Stimulated activated CD8-positive, alpha-beta memory T cell treated with anti-CD3 and anti-CD28 coated beads, Interleukin-12 subunit alpha, Interleukin-12 subunit beta, amount 100 ng/mL, for 1 hour (primary cell): Measurements from ENCODE around the gene AQP12A.
"Not testable (repeated sequence)": the region's sequence is repeated elsewhere in the genome, so short reads cannot be mapped to it uniquely, and the experiment has no call there.

Source experiments
- DNase-seq: peaks from one replicate; pipeline ENCODE4 v3.0.0-alpha.2; 2020; ENCODE audit warnings: low read depth

Gene AQP12A

DNA sequence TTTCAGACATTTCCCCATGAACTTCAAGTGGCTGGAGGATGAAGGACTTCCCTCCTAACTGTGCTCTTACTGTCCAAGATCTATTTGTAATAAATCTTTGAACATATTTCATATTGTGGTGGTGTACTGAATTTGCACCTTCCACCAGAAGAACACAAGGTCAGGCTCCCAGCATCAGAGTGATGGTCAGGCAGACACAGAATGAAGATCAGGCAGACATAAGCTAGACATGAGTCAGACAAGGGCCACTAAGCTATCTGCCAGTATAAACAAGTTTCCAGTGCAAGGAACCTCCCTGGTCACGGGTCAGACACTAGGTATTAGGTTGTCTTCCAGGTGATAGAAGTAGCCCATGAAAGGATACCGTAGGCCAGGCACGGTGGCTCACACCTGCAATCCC, 29.0 kb upstream of the AQP12A start:
- no peak for DNase-seq

DNA sequence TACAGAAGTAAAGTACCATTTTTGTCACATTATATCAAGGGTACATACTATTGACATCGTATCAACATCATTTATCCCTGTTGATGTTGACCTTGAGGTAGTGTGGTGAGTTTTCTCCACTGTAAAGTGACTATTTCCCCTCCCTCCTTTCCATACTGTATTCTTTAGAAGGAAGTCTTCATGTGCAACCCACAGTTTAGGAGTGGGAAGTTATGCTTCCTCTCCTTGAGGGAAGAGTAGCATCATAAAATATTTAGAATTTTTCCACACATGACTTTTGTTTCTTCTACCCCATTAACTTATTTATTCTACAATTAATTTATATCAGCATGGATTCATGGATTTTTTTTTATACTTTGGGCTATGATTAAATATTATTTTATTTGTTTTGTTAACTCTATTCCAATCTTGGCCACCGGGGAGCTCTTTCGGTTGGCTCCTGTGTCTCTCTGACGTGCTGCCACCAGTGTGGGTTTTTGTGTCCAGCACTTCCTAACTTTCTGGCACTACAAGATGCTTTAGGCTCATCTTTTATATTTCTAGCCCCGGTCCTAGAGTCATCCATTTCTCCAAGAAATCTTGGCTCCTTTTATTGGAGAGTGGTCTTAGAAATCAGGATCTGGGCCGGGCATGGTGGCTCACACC, 28.0 kb upstream of the AQP12A start:
- no peak for DNase-seq

DNA sequence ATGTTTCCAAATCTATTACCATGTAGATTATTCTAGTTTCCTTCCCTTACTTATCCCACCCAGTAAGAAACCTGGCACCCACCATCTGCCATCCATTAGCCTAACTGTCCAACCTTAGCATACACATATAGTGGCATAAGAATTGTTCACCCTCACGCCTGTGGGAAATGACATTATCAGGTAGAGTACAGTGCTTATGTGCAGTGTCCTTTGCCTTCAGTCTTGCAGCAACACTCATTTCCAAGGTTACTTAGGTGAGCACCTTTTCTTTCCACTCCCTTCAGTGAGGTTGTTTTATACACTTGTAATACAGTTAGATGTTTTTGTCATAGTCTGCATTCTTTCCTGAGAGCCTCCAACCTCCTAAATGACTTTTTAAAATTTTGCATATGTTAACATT, 27.0 kb upstream of the AQP12A start:
- DNase-seq = no peak

DNA sequence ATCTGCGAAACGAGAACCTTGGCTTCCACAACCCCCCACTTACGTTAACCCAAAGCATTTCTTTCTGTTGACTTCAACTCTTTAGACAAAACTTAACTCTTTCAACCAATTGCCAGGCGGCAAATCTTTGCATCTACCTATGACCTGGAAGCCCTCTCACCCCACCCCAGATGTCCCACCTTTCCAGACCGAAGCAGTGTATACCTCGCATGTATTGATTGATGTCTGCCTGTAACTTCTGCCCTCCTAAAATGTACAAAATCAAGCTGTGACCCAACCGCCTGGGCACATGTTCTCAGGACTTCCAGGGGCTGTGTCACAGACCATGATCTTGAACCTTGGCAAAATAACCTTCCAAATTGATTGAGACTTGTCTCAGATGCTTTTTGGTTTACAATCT, 21.3 kb upstream of the AQP12A start:
- DNase-seq = no peak

DNA sequence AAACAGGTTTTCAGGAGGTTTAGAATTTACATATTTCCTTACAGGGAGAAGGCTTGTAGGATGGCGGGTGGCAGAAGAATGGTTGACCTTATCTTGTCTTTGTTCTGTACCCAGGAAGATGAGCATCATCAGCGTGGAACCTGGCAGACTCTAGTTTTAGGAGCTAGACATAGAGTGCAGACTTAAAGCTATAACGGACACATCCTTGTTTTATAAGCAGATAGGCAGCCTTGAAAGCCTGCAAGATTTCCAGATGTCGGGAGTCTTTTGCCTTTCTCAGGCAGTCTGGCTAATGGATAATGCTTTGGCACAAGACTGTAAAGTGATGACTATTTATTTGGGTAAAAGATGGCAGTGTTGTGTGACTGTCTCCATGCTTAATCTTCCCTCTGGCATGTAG, 20.7 kb upstream of the AQP12A start:
- DNase-seq = no peak

DNA sequence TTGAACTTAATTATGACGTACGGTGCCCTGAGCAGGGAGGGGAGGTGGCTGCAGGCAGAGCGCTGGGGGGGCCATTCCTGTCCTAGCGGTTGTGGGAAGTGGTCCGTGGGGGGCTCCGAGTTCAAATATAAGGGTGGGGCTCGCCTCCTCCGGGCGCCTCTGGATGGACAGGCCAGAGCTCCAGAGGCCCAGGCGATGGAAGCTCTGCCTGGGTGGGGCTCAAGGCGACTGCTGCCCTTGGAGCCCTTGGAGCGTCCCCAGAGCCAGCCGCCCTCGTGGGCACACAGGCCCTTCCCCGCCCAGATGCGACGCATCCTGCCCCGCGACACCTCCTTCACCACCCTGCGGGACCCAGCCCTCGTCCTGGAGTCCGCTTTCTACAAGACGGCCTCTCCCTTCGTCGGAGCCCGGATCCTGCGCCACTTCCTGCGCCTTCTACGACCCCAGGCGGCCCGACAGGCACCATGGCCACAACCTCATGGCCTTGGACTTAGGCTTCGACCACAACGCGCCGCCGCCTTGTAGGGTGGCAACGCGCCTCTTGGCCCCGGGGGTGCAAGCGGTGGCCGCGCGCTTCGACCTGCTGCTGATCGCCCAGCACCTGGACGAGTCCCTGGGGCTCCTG, 19.5 kb upstream of the AQP12A start:
- no peak for DNase-seq

DNA sequence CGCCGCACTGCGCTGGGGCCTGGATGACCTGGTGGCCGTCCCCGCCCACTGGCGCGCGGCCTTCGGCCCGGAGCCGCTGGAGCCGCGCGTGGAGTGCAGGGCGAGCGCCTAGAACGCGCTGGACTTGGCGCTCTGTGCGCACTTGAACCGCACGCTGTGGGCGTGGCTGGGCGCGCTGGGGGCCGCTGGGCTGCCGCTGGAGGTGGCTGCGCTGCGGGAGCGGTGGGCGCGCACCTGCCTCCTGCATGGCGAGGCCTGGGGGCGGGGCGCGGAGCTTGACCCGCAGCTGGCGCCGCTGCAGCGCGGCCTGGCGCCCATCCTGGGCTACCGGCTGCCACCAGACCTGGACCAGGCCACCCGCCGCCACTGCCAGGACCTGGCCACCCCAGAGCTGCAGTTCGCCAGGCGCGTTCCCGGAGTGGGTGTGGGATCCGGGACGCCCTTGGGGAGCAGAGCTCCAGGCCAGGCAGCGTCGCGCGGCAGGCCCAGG, 18.9 kb upstream of the AQP12A start:
- DNase-seq = no peak

DNA sequence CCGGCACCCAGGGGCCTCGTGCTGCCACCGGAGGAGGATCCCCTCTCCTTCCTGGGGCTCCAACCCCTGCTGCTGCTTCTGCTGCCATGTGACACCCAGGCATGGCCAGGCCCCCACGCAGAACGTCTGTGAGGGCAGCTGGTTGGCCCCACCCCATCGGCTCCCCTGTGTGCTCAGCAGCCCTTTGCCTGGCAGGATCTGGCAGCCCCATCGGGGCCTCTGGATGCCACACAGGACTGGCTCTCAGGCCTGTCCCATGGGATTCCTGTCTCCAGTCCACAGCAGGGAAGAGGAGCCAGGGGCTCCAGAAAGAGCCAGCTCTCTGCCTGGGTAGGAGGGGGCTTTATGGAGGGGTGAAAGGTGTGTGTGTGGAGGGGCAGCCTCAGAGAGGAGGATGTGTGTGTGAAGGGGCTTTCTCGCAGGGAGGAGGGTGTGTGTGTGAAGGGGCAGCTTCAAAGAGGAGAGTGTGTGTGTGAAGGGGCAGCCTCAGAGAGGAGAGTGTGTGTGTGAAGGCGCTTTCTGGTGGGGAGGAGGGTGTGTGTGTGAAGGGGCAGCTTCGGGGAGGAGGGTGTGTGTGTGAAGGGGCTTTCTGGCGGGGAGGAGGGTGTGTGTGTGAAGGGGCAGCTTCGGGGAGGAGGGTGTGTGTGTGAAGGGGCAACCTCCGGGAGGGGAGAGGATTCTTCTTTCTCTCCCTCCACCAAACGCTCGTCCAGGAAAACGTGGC, 17.0 kb upstream of the AQP12A start:
- not testable (repeated sequence) for DNase-seq

DNA sequence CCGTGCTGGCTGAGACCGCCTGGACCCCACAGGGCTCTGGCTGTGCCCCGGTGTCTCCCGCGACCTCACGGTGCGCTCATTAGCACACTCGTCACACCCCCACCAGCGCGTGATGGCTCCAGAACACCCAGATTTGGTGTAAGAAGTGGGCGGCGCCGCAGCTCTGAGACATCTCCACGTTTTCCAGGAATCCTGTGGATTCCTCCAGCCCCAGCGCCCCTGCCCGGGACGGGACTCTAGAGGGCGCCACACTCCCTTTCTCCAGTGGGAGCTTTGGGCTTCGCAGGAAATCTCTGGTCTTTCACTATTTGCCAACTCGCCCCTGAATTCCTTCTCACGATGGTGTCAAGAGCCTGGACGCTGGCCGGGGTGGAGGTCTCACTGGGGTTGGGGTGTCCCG, 16.3 kb upstream of the AQP12A start:
- DNase-seq = not testable (repeated sequence)

DNA sequence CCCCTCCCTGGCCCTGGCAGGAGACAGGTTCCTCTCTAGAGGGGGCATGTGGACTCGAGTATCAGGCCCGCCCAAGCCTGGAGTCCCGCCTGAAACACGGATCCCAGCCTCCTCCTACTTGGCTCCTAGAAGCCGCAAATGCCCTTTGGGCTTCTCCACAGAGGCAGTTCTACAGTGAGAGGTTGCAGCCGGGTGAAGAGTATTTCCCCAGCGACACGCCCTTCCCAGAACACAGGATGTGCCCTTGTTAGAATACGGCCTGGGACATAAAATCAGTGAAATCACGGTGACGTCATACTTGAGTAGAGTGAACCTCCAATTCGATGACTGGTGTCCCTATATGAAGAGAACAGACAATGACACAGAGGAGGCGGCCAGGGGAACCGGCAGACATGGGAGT, 13.6 kb upstream of the AQP12A start:
- DNase-seq = not testable (repeated sequence)

DNA sequence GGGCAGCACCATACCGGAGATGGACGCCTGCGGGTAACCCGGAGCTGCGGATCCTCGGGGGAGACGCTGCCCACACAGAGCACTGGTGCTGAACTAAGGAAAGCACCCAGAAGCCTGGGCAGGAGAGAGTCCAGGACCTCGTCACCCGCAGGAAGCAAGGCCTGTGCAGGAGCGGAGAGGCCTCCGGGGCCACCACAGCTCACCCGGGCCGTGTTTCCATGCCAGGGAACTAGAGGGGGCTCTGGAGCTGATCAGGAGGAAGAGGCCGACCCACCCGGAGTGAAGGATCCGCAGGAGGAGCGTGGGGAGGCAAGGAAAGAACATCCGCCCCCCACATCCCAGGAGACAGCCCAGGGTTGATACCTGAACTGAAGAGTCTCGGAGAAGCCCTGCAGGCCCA, 12.8 kb upstream of the AQP12A start:
- DNase-seq = not testable (repeated sequence)

DNA sequence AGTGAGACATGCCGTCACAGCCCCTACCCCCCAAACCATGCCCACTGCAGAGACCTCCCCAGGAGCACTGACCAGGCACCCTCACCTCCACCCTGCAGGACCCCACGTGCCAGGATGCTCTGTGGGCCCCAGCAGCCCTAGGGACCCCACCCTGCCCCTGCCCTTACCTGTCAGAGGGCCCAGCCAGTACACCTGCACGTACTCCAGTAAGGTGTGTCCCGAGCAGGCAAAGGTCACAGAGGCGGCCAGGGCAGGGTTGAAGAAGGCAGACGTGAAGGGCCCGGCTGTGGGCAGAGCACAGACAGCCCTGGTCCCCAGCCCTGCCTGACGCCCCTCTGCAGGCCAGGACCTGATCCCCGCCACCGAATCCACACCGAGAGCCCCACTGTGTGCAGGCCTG, 11.5 kb upstream of the AQP12A start:
- DNase-seq = not testable (repeated sequence)

DNA sequence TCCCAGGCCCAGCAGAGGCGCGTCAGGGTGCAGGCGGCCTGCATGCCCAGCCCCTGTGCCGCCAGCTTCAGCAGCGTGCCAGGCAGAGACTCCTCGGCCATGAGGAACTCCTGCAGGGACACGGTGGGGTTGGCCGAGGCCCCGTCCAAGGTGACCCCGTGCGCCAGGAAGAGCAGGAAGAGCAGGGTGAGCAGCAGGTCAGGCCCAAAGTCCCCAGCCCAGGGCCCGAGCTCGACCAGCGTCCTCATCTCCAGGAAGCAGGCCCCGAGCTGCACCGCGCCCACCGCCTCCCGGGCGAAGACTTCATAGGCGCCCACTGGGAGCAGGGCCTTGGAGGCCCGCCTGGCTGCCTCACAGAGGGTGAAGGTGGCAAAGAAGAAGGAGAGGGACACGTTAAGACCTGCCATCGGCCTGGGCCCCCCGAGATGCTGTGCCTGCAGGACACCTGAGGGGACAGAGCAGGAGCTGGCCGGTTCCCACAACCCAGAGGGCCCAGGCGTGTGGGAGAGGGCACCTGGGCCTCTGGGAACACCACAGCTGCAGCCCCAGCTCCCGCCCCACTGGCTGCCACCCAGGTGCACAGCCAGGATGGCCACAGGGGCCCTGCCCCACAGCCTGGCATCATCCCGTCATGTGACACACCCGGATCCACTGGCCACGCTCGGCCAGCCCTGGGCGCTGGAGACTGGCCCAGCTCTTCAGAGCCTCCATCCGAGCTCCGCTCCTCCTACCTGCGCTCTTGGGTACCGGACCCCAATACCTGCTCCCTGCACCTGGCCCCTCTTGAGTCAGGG, 9.0 kb upstream of the AQP12A start, which contains the start of gene AQP12B:
Gene AQP12B, minus strand, starts transcription at position 455 of the 794 bp plus-strand sequence. Its CDS starts 48 bp downstream, at position 407.
- not testable (repeated sequence) for DNase-seq

DNA sequence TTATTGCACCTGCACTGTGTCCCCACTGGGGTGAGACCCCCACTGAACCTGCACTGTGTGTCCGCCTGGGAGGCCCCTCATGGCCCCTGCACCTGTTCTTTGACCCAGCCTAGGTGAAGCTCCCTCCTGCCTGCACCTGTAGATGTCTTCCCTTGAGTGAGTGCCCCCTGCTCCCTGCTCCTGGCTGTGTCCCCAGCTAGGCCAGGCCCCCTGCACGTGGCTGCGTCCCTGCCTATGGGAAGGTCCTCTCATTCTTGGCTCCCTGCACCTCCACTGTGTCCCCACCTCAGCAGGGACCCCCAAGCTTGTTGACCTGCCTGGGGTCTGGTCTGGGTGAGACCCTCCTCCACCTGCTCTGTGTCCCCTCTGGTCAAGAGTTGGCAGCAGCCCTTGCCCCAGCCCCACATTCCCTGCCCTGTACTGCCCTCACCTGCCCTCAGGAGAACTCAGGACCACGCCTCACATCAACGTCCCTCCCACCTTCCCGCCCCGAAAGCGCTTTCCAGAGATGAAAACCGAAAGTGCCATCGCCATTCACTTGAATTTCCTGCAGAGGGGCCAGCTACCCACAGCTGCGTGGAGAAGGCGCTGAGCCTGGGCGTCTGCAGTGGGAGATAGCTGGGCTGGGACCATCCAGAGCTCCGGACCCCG, 8.2 kb upstream of the AQP12A start:
- DNase-seq = not testable (repeated sequence)

DNA sequence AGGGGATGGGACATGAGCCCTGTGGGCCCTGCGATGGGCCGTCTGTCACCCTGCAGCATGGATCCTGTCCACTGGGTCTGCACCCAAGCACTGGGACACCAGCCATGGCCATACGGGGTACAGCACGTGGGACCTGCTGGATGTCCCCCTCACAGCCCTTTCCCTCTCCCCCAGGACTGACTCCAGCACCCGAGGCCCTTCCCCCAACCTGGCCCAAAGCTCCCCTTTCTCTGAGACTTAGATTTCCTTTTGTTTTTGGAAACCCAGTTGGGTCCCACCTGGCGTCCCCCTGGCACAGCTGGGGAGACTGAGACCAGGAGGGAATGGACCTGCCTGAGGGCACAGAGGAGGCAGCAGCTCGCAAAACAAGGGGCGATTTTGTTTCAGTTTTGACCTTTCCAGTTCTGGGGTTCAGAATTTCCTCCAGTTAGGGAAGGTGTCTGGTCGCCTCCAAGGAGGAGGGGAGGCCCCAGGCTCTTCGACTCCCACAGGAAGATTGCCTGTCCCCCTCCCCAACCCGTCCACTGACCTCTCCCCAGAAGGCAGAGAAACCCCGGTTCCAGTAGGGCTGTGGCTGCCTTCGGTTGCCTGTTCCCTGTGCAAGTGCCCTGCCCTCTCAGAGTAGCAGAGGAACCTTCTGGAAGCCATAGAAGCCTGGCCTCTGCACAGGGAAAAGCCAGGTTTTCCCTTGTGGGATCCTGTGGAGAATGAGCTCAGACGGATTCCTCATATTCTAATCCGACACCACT, 7.5 kb upstream of the AQP12A start:
- not testable (repeated sequence) for DNase-seq

DNA sequence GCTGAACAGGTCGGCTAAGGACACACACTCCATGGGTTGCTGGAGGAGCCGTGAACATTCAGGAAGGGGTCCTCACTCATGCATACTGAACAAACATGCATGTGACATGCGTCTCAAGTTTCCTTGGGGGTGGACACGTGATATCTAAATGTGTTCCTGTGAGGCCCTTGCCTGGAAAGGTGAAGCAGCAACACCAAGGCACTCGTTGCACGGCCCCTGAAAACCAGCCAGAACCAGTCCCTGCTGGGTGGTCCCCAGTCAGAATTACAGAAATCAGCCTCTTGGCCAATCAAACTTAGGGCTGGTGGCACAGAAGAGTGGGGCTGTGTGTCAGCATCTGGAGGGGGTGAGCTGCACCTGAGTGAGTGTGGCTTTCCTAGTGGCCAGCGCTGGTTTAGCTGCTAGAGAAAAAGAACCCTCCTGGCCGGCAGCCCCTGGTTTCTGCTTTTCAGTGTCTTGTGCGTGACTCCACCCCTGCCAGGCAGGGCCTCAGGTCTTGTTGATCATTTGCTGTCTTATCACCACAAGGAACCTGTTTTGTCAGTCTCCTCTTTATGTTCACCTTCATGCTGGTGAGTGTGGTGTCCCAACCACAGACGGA, 5.8 kb upstream of the AQP12A start:
- no peak for DNase-seq

DNA sequence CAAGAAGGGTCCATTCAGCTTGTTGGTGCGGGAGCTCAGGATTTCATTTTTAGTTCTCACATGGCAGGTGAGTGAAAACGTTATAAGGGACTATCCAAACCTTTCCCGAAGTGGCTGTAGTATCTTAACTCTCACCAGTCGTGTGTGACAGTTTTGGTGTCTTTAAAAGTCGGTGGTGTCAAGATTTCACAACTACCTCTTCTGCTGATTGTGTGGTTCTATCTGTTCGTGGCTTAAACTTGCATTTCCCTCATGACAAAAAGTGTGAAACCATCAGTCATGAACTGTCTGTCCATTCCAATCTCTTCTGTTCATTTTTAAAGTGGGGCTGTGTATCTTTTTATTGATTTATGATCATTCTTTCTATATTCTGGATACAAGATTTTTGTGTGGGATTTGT, 5.2 kb upstream of the AQP12A start:
- DNase-seq = no peak

DNA sequence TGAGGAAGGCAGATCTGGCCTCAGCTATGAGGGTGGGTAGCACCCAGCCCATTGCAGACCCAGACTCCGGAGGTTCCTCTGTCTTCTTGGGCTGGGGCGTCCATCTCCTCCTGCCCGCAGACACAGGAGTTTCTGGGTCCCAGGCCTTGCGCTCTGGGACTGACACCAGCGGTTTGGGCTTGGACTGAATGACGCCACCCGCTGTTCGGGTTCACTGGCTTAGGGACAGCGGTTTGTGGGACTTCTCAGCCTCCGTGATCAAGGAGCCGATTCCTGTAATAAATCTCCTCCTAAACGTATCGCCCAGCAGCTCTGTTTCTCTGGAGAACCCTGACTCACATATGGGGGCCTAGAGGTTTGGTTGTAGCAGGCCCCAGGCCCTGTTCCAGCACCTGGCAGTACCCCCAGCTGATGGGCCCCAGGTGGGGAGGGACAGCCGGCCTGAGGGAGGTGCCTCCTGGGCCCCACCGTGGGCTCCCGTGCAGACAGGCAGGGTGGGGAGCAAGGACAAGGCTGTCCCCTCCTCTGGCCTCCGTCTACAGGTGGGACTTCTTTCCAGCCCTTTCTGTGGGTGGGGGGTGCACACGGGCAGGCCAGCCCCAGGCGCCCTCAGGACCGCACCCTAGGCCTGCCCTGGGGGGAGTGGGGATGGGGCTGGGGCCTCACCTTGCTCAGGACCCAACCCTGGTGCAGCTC, 4.5 kb upstream of the AQP12A start:
- DNase-seq = no peak

DNA sequence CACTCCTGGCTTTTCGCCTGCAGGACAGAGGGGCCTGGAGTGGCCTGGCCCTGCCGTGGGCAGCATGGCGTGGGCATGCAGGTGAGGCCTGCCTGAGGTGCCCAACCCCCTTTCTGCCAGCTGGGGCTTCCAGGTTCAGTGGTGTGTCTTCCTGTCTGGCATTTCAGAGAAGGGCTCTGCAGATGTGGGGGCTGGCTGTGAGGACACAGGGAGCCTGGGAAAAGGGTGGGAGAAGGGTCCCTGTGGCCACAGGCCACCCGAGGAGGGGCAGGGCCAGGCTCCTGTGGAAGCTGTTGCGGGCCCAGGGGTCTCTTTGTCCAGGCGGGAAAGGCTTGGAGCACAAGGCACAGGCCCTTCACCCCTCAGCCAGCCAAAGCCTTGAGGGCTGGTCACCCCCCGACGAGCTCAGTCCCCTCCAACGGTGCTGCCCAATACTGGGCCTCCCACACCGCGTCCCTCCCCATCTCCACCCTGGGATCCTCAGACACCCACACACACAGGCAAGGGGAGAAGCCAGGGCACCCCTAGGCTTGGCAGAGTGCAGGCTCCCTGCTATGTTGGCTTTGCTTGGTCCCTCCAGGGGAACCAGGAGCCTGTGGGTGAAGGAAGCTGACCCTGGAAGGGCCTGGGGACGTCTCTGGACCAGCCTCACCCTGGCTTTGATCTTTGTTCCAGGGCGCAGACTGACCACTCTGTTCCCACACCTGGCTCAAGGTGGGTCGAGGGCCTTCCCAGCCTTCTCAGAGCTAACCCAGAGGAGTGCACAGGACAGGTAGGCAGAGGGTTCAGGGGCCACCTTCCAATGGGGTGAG, 3.7 kb upstream of the AQP12A start:
- DNase-seq = no peak
